Lower leg skin (tissue), 3 donors: ENCODE data around the gene MAPKAPK2.

Experiments used
- CTCF ChIP-seq, 3 donors: fragments of 450-650 bp; IDR thresholded peaks; one replicate each; pipeline ENCODE4 v1.5.1; 2016; ENCODE audit warnings: antibody characterized with exemption in 3 of 3, mild to moderate bottlenecking in 3 of 3, moderate library complexity in 2 of 3
- POLR2A ChIP-seq, 2 donors: fragments of 450-650 bp; IDR thresholded peaks; one replicate each; pipeline ENCODE4 v1.6.1; 2016 to 2017; ENCODE audit warnings: antibody characterized with exemption in 2 of 2, mild to moderate bottlenecking in 1 of 2, moderate library complexity in 1 of 2

GRCh38 chr1:206714331-206715058 is 29.8 kb downstream of the MAPKAPK2 start:
- no peak for TF ChIP-seq CTCF (IDR thresholded peaks at IDR 0.05)
- TF ChIP-seq POLR2A (IDR thresholded peaks at IDR 0.05), result no peak
